ENCODE results near the gene RELN.
A peak's percentile ranks its signal among the peaks of the same experiment; 100 is the strongest.

Gene RELN

GRCh38 chr7:103538964-103539709 is 450.3 kb downstream of the RELN start:
- Histone ChIP-seq H3K9me3 (replicated peaks; ENCODE audit: low read length) (no peaks in the 10 kb centered on the region), H3K4me3 (ENCODE audit: low read length) (no peak overlapping the region), H3K36me3 (ENCODE audit: insufficient read depth, low read length) (no peaks in the 10 kb centered on the region), H3K4me1 (ENCODE audit: control insufficient read depth, insufficient read depth, low read length) (no peaks in the 10 kb centered on the region), H3K9ac (ENCODE audit: low read depth, low read length) (no peak overlapping the region), H3K4me2 (ENCODE audit: low read length) (no peak overlapping the region), H3K27me3 (ENCODE audit: control insufficient read depth, insufficient read depth, low read length) (peaks cover 28% of the 10 kb centered on the region)

- no peaks in the 10 kb centered on the region for H3K9me3 ChIP-seq (replicated peaks; ENCODE audit: low read length)
- H3K4me3 ChIP-seq (ENCODE audit: low read length) = no peak overlapping the region
- H3K36me3 ChIP-seq (ENCODE audit: insufficient read depth, low read length) = no peaks in the 10 kb centered on the region
- H3K9ac ChIP-seq (ENCODE audit: low read depth, low read length) = no peak overlapping the region
- H3K4me1 ChIP-seq (ENCODE audit: control insufficient read depth, insufficient read depth, low read length) = no peaks in the 10 kb centered on the region
- H3K4me2 ChIP-seq (ENCODE audit: low read length) = no peak overlapping the region
- peaks cover 34% of the 10 kb centered on the region for H3K27me3 ChIP-seq (ENCODE audit: control insufficient read depth, insufficient read depth, low read length)
Measured at GRCh38 chr7:103533761-103534160, 455.7 kb downstream of the RELN start.

- H3K9me3 ChIP-seq (replicated peaks; ENCODE audit: low read length) = no peaks in the 10 kb centered on the region
- H3K36me3 ChIP-seq (ENCODE audit: insufficient read depth, low read length) = no peaks in the 10 kb centered on the region
- H3K4me2 ChIP-seq (ENCODE audit: low read length) = no peak overlapping the region
- no peak overlapping the region for H3K4me3 ChIP-seq (ENCODE audit: low read length)
- H3K9ac ChIP-seq (ENCODE audit: low read depth, low read length) = no peak overlapping the region
- no peaks in the 10 kb centered on the region for H3K4me1 ChIP-seq (ENCODE audit: control insufficient read depth, insufficient read depth, low read length)
- peaks cover 34% of the 10 kb centered on the region for H3K27me3 ChIP-seq (ENCODE audit: control insufficient read depth, insufficient read depth, low read length)
Measured at GRCh38 chr7:103532955-103533354, 456.5 kb downstream of the RELN start.

- H3K27me3 ChIP-seq (ENCODE audit: control insufficient read depth, insufficient read depth, low read length) = peaks cover 24% of the 10 kb centered on the region
- H3K36me3 ChIP-seq (ENCODE audit: insufficient read depth, low read length) = no peaks in the 10 kb centered on the region
- H3K9ac ChIP-seq (ENCODE audit: low read depth, low read length) = no peak overlapping the region
- H3K4me3 ChIP-seq (ENCODE audit: low read length) = no peak overlapping the region
- no peak overlapping the region for H3K4me2 ChIP-seq (ENCODE audit: low read length)
- no peaks in the 10 kb centered on the region for H3K9me3 ChIP-seq (replicated peaks; ENCODE audit: low read length)
- no peaks in the 10 kb centered on the region for H3K4me1 ChIP-seq (ENCODE audit: control insufficient read depth, insufficient read depth, low read length)
Measured at GRCh38 chr7:103528152-103528551, 461.3 kb downstream of the RELN start.

- Histone ChIP-seq H3K9me3 (replicated peaks; ENCODE audit: low read length) (no peaks in the 10 kb centered on the region), H3K4me2 (ENCODE audit: low read length) (no peak overlapping the region), H3K27me3 (ENCODE audit: control insufficient read depth, insufficient read depth, low read length) (peaks cover 28% of the 10 kb centered on the region), H3K9ac (ENCODE audit: low read depth, low read length) (no peak overlapping the region), H3K4me3 (ENCODE audit: low read length) (no peak overlapping the region), H3K4me1 (ENCODE audit: control insufficient read depth, insufficient read depth, low read length) (no peaks in the 10 kb centered on the region), H3K36me3 (ENCODE audit: insufficient read depth, low read length) (no peaks in the 10 kb centered on the region)
Measured at GRCh38 chr7:103525937-103526336, 463.5 kb downstream of the RELN start.

- Histone ChIP-seq H3K27me3 (ENCODE audit: control insufficient read depth, insufficient read depth, low read length) (peaks cover 21% of the 10 kb centered on the region), H3K9ac (ENCODE audit: low read depth, low read length) (no peak overlapping the region), H3K4me3 (ENCODE audit: low read length) (no peak overlapping the region), H3K36me3 (ENCODE audit: insufficient read depth, low read length) (no peaks in the 10 kb centered on the region), H3K9me3 (replicated peaks; ENCODE audit: low read length) (no peaks in the 10 kb centered on the region), H3K4me2 (ENCODE audit: low read length) (peak overlapping the region; percentile 21), H3K4me1 (ENCODE audit: control insufficient read depth, insufficient read depth, low read length) (no peaks in the 10 kb centered on the region)
Measured at GRCh38 chr7:103524042-103524907, 465.2 kb downstream of the RELN start.

- Histone ChIP-seq H3K4me1 (ENCODE audit: control insufficient read depth, insufficient read depth, low read length) (no peaks in the 10 kb centered on the region), H3K4me2 (ENCODE audit: low read length) (no peak overlapping the region), H3K9ac (ENCODE audit: low read depth, low read length) (no peak overlapping the region), H3K36me3 (ENCODE audit: insufficient read depth, low read length) (no peaks in the 10 kb centered on the region), H3K4me3 (ENCODE audit: low read length) (no peak overlapping the region), H3K27me3 (ENCODE audit: control insufficient read depth, insufficient read depth, low read length) (peaks cover 19% of the 10 kb centered on the region), H3K9me3 (replicated peaks; ENCODE audit: low read length) (no peaks in the 10 kb centered on the region)
Measured at GRCh38 chr7:103521937-103522336, 467.5 kb downstream of the RELN start.

- H3K9ac ChIP-seq (ENCODE audit: low read depth, low read length) = no peak overlapping the region
- H3K36me3 ChIP-seq (ENCODE audit: insufficient read depth, low read length) = no peaks in the 10 kb centered on the region
- peaks cover 6% of the 10 kb centered on the region for H3K27me3 ChIP-seq (ENCODE audit: control insufficient read depth, insufficient read depth, low read length)
- H3K4me3 ChIP-seq (ENCODE audit: low read length) = no peak overlapping the region
- no peak overlapping the region for H3K4me2 ChIP-seq (ENCODE audit: low read length)
- no peaks in the 10 kb centered on the region for H3K9me3 ChIP-seq (replicated peaks; ENCODE audit: low read length)
- H3K4me1 ChIP-seq (ENCODE audit: control insufficient read depth, insufficient read depth, low read length) = no peaks in the 10 kb centered on the region
Measured at GRCh38 chr7:103504505-103505135, 484.8 kb downstream of the RELN start.

- Histone ChIP-seq H3K27me3 (ENCODE audit: control insufficient read depth, insufficient read depth, low read length) (peaks cover 24% of the 10 kb centered on the region), H3K36me3 (ENCODE audit: insufficient read depth, low read length) (no peaks in the 10 kb centered on the region), H3K9me3 (replicated peaks; ENCODE audit: low read length) (no peaks in the 10 kb centered on the region), H3K4me3 (ENCODE audit: low read length) (no peak overlapping the region), H3K4me1 (ENCODE audit: control insufficient read depth, insufficient read depth, low read length) (no peaks in the 10 kb centered on the region), H3K9ac (ENCODE audit: low read depth, low read length) (no peak overlapping the region), H3K4me2 (ENCODE audit: low read length) (no peak overlapping the region)
Measured at GRCh38 chr7:103501206-103501605, 488.3 kb downstream of the RELN start.

GRCh38 chr7:103499976-103500375 is 489.5 kb downstream of the RELN start:
- peaks cover 29% of the 10 kb centered on the region for H3K27me3 ChIP-seq (ENCODE audit: control insufficient read depth, insufficient read depth, low read length)
- no peak overlapping the region for H3K4me2 ChIP-seq (ENCODE audit: low read length)
- H3K9ac ChIP-seq (ENCODE audit: low read depth, low read length) = no peak overlapping the region
- no peaks in the 10 kb centered on the region for H3K36me3 ChIP-seq (ENCODE audit: insufficient read depth, low read length)
- no peak overlapping the region for H3K4me3 ChIP-seq (ENCODE audit: low read length)
- H3K9me3 ChIP-seq (replicated peaks; ENCODE audit: low read length) = no peaks in the 10 kb centered on the region
- H3K4me1 ChIP-seq (ENCODE audit: control insufficient read depth, insufficient read depth, low read length) = no peaks in the 10 kb centered on the region

GRCh38 chr7:103487419-103487818 is 502.0 kb downstream of the RELN start:
- H3K9me3 ChIP-seq (replicated peaks; ENCODE audit: low read length) = no peaks in the 10 kb centered on the region
- H3K9ac ChIP-seq (ENCODE audit: low read depth, low read length) = no peak overlapping the region
- no peaks in the 10 kb centered on the region for H3K36me3 ChIP-seq (ENCODE audit: insufficient read depth, low read length)
- H3K4me2 ChIP-seq (ENCODE audit: low read length) = no peak overlapping the region
- H3K4me1 ChIP-seq (ENCODE audit: control insufficient read depth, insufficient read depth, low read length) = no peaks in the 10 kb centered on the region
- peaks cover 19% of the 10 kb centered on the region for H3K27me3 ChIP-seq (ENCODE audit: control insufficient read depth, insufficient read depth, low read length)
- no peak overlapping the region for H3K4me3 ChIP-seq (ENCODE audit: low read length)
